Esophagus squamous epithelium (tissue), 5 donors: ENCODE results near the gene CCDC136. TPM values are rescaled to one million over a fixed set of nuclear protein-coding genes. Genes with fewer than 3 reads are reported as not detected.

ENCODE experiments used
- DNase-seq: peaks from one replicate; lab custom pipeline; 2025; lab: John Stamatoyannopoulos, UW
- H3K27ac ChIP-seq, 4 donors: fragments of 200-600 bp; sonication (generic); one replicate each; pipeline ENCODE4 v1.5.1; 2016 to 2019; ENCODE audit warnings: mild to moderate bottlenecking in 1 of 4
- H3K27me3 ChIP-seq, 4 donors: fragments of 200-600 bp; sonication (generic); 1 replicate in 3 of 4; 2 replicates in 1 of 4; pipeline versions ENCODE4 v1.5.1 to v1.6.0; 2017 to 2021; ENCODE audit warnings: antibody characterized with exemption in 1 of 4
- H3K36me3 ChIP-seq, 3 donors: fragments of 200-600 bp; sonication (generic); one replicate each; pipeline ENCODE4 v1.5.1; 2016 to 2019
- H3K4me1 ChIP-seq, 3 donors: fragments of 200-600 bp; sonication (generic); one replicate each; pipeline ENCODE4 v1.5.1; 2017 to 2019
- H3K4me3 ChIP-seq, 4 donors: fragments of 200-600 bp; sonication (generic); 1 replicate in 3 of 4; 2 replicates in 1 of 4; pipeline ENCODE4 v1.5.1; 2016 to 2019; ENCODE audit warnings: mild to moderate bottlenecking in 2 of 4, moderate library complexity in 1 of 4
- H3K9me3 ChIP-seq, 3 donors: fragments of 200-600 bp; sonication (generic); one replicate each; pipeline ENCODE4 v1.5.1; 2016 to 2019
- POLR2A ChIP-seq, 4 donors: fragments of 450-650 bp; IDR thresholded peaks; one replicate each; pipeline ENCODE4 v1.6.1; 2017; ENCODE audit warnings: antibody characterized with exemption in 4 of 4, mild to moderate bottlenecking in 4 of 4, moderate library complexity in 3 of 4
- WGBS, 2 donors: methylation state at CpG; one replicate each; pipeline ENCODE4 v1.1.5; 2018; 5-methylcytosine and 5-hydroxymethylcytosine counted together
- intact Hi-C: fragments of 100-400 bp; cut with DNase I; formaldehyde crosslinking; loops from one replicate; pipeline ENCODE4 v1.15.0; 2022
- total RNA-seq, 4 donors: library from RNA; depleted of rRNA; stranded (reverse); fragments of >200 nt; gene quantifications; one replicate each; pipeline ENCODE4 v1.1.0, GENCODE V29; 2016
- TF ChIP-seq, protein P1 (sequence below), 6 experiments: fragments of 450-650 bp in 4 of 6; fragments of 200-600 bp in 2 of 6; sonication (generic) in 2 of 6; IDR thresholded peaks; one replicate each; pipeline ENCODE4 v1.5.1; 2016 to 2019; ENCODE audit warnings: antibody characterized with exemption in 6 of 6, mild to moderate bottlenecking in 4 of 6, moderate library complexity in 4 of 6
- donor health status: DM: yes; HTN: yes; CAD: no.

Gene CCDC136
- total RNA-seq, 4 donors from 2014 or later = 0.09 to 5.1 (median 2.2) TPM

DNA sequence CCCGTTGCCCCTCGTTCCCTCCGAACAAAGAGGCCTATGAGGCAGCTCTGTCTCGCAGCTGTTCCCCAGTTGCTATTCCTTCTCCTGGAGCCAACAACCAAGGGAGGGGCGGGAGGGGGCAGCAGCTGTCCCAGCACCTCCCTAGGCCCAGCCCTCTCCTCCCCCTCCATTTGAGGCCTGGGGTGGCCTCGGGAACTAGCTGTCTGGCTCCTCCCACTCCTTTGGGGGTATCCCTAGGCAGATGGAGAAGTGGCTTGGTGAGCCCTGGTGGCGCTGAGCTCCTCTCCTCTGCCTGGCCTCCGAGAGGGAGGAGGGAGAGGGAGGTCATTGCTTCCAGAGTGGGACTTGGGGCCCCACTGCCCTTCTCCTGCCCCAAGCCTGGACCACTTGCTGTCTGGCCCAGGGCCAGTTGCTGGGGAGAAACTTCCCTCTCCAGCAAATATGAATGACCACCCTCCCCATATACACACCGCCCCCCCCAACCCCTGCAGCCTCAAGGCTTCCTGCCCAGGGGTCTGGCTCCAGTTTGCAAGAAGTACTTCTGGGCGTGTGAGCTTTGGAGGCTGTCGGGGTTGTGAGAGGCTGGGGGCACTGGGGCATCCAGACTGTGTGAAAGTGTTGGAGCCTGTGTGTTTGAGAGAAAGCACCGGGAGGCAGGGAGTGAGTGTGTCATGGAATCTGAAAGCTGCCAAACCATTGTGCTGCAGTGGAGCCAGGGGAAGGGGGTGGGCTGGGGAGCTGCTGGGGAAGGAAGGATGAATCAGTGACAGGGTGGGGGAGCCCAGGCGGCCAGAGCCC is 41.6 kb downstream of the CCDC136 start:
- Histone ChIP-seq H3K4me3 (peak overlapping the region in 3 of 4 donors; percentile 45 to 74 (median 55)), H3K9me3 (no peaks in the 10 kb centered on the region), H3K27me3 (peaks cover 0 to 54% (median 0%) of the 10 kb centered on the region in 4 donors), H3K27ac (peak overlapping the region; percentile 70 to 92 (median 86)), H3K36me3 (peaks cover 0 to 10% (median 0%) of the 10 kb centered on the region in 3 donors), H3K4me1 (peaks cover 21 to 77% (median 38%) of the 10 kb centered on the region in 3 donors)
- WGBS, 2 donors = 7 to 34% methylated on average over 2 to 3 of the region's 13 CpGs
- DNase-seq = no peak
- TF ChIP-seq, protein P1, sequence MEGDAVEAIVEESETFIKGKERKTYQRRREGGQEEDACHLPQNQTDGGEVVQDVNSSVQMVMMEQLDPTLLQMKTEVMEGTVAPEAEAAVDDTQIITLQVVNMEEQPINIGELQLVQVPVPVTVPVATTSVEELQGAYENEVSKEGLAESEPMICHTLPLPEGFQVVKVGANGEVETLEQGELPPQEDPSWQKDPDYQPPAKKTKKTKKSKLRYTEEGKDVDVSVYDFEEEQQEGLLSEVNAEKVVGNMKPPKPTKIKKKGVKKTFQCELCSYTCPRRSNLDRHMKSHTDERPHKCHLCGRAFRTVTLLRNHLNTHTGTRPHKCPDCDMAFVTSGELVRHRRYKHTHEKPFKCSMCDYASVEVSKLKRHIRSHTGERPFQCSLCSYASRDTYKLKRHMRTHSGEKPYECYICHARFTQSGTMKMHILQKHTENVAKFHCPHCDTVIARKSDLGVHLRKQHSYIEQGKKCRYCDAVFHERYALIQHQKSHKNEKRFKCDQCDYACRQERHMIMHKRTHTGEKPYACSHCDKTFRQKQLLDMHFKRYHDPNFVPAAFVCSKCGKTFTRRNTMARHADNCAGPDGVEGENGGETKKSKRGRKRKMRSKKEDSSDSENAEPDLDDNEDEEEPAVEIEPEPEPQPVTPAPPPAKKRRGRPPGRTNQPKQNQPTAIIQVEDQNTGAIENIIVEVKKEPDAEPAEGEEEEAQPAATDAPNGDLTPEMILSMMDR (IDR thresholded peaks at IDR 0.05) = no peak
- TF ChIP-seq POLR2A (IDR thresholded peaks at IDR 0.05) = no peak
- intact Hi-C loops = no loop called here

DNA sequence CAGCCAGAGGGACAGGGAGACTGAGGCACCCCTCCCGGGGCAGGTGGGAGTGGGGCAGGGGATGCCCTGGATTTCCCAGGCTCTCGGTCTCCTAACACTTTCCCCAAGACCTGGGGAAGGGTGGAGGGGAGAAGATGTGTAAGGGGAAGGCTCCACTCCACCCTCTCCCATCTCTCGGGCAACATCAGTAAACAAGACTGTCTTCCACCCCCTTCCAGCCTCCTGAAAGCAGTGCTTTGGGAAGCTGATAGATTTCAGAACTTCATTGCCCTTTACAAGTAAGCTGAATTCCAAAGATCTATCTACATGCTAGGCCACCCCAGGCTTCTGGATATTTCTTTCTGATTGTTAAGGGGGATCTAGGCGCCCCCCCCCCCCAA is 42.2 kb downstream of the CCDC136 start:
- intact Hi-C loops = no loop called here
- no peak for DNase-seq
- WGBS, 2 donors = 20 to 21% methylated on average over 3 of the region's 4 CpGs
- H3K4me3 ChIP-seq = peak overlapping the region in 1 of 4 donors; percentile 74
- peaks cover 21 to 75% (median 38%) of the 10 kb centered on the region in 3 donors for H3K4me1 ChIP-seq
- no peaks in the 10 kb centered on the region for H3K9me3 ChIP-seq
- peaks cover 0 to 49% (median 0%) of the 10 kb centered on the region in 4 donors for H3K27me3 ChIP-seq
- H3K27ac ChIP-seq = peak overlapping the region; percentile 21 to 92 (median 86)
- TF ChIP-seq POLR2A (IDR thresholded peaks at IDR 0.05) = no peak
- TF ChIP-seq, protein P1 (IDR thresholded peaks at IDR 0.05) = no peak
- peaks cover 0 to 16% (median 0%) of the 10 kb centered on the region in 3 donors for H3K36me3 ChIP-seq

DNA sequence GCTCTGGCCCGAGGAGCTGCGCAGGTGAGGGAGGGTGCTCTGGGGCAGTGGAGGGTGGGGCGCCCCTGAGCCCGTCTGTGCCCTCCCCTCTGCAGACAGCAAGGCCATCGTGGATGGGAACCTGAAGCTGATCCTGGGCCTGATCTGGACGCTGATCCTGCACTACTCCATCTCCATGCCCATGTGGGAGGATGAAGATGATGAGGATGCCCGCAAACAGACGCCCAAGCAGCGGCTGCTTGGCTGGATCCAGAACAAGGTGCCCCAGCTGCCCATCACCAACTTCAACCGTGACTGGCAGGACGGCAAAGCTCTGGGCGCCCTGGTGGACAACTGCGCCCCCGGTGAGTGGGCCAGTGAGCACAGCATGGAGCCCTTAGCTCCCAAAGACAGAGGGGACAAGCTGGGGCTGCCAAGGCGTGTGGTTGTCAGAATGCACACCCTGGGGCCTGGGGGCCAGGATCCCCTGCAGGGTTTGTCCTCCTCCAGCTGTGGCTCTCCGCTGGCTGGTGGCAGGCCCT is 43.5 kb downstream of the CCDC136 start:
- no peak for DNase-seq
- Histone ChIP-seq H3K36me3 (peaks cover 0 to 27% (median 0%) of the 10 kb centered on the region in 3 donors), H3K9me3 (no peaks in the 10 kb centered on the region), H3K27ac (peak overlapping the region in 3 of 4 donors; percentile 79 to 88 (median 84)), H3K4me3 (no peak overlapping the region), H3K4me1 (peaks cover 12 to 69% (median 32%) of the 10 kb centered on the region in 3 donors), H3K27me3 (peaks cover 0 to 37% (median 0%) of the 10 kb centered on the region in 4 donors)
- 80 to 92% methylated on average over 2 to 3 of the region's 16 CpGs for WGBS, 2 donors
- intact Hi-C loops = no loop called here
- TF ChIP-seq, protein P1 (IDR thresholded peaks at IDR 0.05) = no peak
- TF ChIP-seq POLR2A (IDR thresholded peaks at IDR 0.05) = no peak

DNA sequence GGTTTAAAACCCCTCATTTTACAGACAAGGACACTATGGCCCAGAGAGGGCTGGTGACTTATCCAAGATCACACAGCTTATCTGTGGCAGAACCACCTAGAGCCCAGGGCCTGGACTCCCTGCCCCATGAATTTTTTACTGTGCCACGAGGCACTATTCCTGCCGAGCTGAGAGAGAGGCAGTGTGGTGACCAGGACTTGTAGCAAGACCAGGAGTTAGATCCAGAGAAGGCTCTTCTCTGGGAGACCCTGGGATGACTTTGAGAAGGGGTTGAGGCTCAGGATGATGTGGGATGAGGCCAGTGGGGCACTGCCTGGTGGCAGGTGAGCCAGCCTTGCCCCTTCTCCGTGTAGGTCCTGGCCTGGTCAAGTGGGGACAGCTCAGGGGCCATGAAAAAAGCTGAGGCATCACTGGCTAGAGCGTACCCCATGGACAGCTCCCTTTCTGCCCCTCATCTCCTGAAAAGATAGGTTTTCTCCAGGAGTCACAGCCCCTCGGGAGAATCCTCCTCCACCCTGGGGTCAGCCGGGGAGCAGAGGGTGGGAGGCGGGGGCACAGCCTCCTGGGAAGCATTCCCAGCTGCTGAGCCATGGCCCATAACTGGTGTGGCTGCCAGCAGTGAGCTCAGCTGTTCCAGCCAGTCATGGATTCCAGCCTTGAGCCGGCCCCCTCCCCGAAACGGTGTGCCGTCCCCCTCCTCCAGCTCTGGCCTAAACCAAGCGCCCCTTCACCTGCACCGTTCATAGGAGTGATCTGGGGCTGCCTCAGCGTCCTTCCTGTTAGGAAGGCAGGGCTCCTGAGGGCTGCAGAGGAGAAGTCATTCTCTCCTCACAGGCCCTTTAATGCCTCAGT is 44.2 kb downstream of the CCDC136 start:
- Histone ChIP-seq H3K9me3 (no peaks in the 10 kb centered on the region), H3K4me3 (no peak overlapping the region), H3K27me3 (peaks cover 0 to 29% (median 0%) of the 10 kb centered on the region in 4 donors), H3K4me1 (peaks cover 8 to 61% (median 26%) of the 10 kb centered on the region in 3 donors), H3K36me3 (peaks cover 0 to 34% (median 0%) of the 10 kb centered on the region in 3 donors), H3K27ac (peak overlapping the region in 3 of 4 donors; percentile 61 to 79 (median 68))
- WGBS, 2 donors = 77% methylated on average over 4 to 6 of the region's 14 CpGs
- intact Hi-C loops = no loop called here
- TF ChIP-seq, protein P1 (IDR thresholded peaks at IDR 0.05) = no peak
- TF ChIP-seq POLR2A (IDR thresholded peaks at IDR 0.05) = no peak
- DNase-seq = no peak
